ENCODE results near the gene MAG. TPM values are rescaled to one million over a fixed set of nuclear protein-coding genes. Genes with fewer than 3 reads are reported as not detected.

The MAG gene
- total RNA-seq, 1 experiment from 2014 or later = not detected

GRCh38 chr19:35291259-35291658 is 702 bp upstream of the MAG start:
- Histone ChIP-seq H2AK5ac (ENCODE audit: insufficient read length, low read length) (no peak overlapping the region), H3K79me2 (ENCODE audit: insufficient read depth, low read length) (no peaks in the 10 kb centered on the region), H4K20me1 (ENCODE audit: control insufficient read depth, insufficient read depth, insufficient read length) (no peaks in the 10 kb centered on the region), H3K27ac (ENCODE audit: insufficient read length, low read depth, low read length) (no peak overlapping the region), H3K23ac (ENCODE audit: insufficient read length, low read depth, low read length) (no peak overlapping the region), H3K23me2 (ENCODE audit: insufficient read length, low read depth, low read length, poor library complexity, severe bottlenecking) (no peaks in the 10 kb centered on the region), H2BK120ac (ENCODE audit: low read depth, low read length, poor library complexity, severe bottlenecking) (no peak overlapping the region), H3K4me2 (ENCODE audit: insufficient read depth, insufficient read length, low read length) (no peak overlapping the region), H3K9me3 (ENCODE audit: control insufficient read depth, low read depth, low read length) (no peaks in the 10 kb centered on the region), H3K14ac (ENCODE audit: insufficient read depth, low read length) (no peak overlapping the region), H2BK5ac (ENCODE audit: insufficient read length, low read length) (no peak overlapping the region), H2BK15ac (ENCODE audit: low read depth, low read length) (no peak overlapping the region), H4K91ac (ENCODE audit: insufficient read length, low read depth, low read length) (no peak overlapping the region), H3K18ac (ENCODE audit: insufficient read length, low read depth, low read length) (no peak overlapping the region), H3K4ac (ENCODE audit: low read depth, low read length) (no peak overlapping the region), H3K4me1 (ENCODE audit: insufficient read depth, low read length) (no peaks in the 10 kb centered on the region), H3K9ac (ENCODE audit: extremely low read depth, insufficient read length, low read length) (no peak overlapping the region), H4K8ac (replicated peaks; ENCODE audit: insufficient read length, low read depth, low read length) (no peak overlapping the region), H3K56ac (ENCODE audit: insufficient read length, low read depth, low read length) (no peak overlapping the region), H2BK20ac (ENCODE audit: low read depth, low read length, poor library complexity, severe bottlenecking) (no peak overlapping the region), H3T11ph (ENCODE audit: low read length) (no peak overlapping the region), H4K5ac (ENCODE audit: insufficient read length, low read depth, low read length) (no peak overlapping the region), H3K79me1 (ENCODE audit: insufficient read depth, low read depth, low read length, poor library complexity, severe bottlenecking) (no peaks in the 10 kb centered on the region), H3K27me3 (ENCODE audit: insufficient read depth, low read length) (no peaks in the 10 kb centered on the region), H2BK12ac (ENCODE audit: insufficient read length, low read depth, low read length) (no peak overlapping the region), H2AFZ (ENCODE audit: low read length) (no peak overlapping the region)
- peaks cover 9% of the 10 kb centered on the region for H3K27me3 Mint-ChIP-seq (ENCODE audit: low read depth)
- no peak overlapping the region; a peak in 1 of 7 replicates for H3K27ac Mint-ChIP-seq
- H3K4me1 Mint-ChIP-seq = peaks cover 17 to 25% of the 10 kb centered on the region in 2 experiments
- H3K9me3 Mint-ChIP-seq = no peaks in the 10 kb centered on the region
- H3K4me3 Mint-ChIP-seq = no peak overlapping the region
- H3K36me3 Mint-ChIP-seq (ENCODE audit: insufficient read depth in 1 of 3, low read depth in 3 of 3) = no peaks in the 10 kb centered on the region
- TF ChIP-seq CTCF (conservative IDR thresholded peaks at IDR 0.05) = no peak
- DNase-seq = no peak
- WGBS (ENCODE audit: extremely low coverage, insufficient read length, low lambda C conversion rate) = no CpG with 5 or more reads among the region's 6 CpGs

All from H9 (cell line).